ENCODE results near the gene PCNP. TPM values are rescaled to one million over a fixed set of nuclear protein-coding genes. Genes with fewer than 3 reads are reported as not detected.

PCNP gene
- total RNA-seq, 3 donors from 2014 or later: 96.2 to 127 (median 120) TPM

GRCh38 chr3:101567528-101568317 is 6.3 kb upstream of the PCNP start:
- Histone ChIP-seq H3K4me1 (peaks cover 0 to 7% of the 10 kb centered on the region in 2 donors), H3K4me3 (no peak overlapping the region), H3K27me3 (no peaks in the 10 kb centered on the region), H3K36me3 (no peaks in the 10 kb centered on the region), H3K9me3 (no peaks in the 10 kb centered on the region), H3K27ac (no peak overlapping the region)
- TF ChIP-seq POLR2A (IDR thresholded peaks at IDR 0.05) (no peak), CTCF (IDR thresholded peaks at IDR 0.05) (no peak), POLR2AphosphoS5 (IDR thresholded peaks at IDR 0.05) (no peak)
- DNase-seq (ENCODE audit: low spot score in 2 of 2): no peak
- intact Hi-C loops (cut with DNase I; ENCODE audit: low total_unique reads): no loop called here

DNA sequence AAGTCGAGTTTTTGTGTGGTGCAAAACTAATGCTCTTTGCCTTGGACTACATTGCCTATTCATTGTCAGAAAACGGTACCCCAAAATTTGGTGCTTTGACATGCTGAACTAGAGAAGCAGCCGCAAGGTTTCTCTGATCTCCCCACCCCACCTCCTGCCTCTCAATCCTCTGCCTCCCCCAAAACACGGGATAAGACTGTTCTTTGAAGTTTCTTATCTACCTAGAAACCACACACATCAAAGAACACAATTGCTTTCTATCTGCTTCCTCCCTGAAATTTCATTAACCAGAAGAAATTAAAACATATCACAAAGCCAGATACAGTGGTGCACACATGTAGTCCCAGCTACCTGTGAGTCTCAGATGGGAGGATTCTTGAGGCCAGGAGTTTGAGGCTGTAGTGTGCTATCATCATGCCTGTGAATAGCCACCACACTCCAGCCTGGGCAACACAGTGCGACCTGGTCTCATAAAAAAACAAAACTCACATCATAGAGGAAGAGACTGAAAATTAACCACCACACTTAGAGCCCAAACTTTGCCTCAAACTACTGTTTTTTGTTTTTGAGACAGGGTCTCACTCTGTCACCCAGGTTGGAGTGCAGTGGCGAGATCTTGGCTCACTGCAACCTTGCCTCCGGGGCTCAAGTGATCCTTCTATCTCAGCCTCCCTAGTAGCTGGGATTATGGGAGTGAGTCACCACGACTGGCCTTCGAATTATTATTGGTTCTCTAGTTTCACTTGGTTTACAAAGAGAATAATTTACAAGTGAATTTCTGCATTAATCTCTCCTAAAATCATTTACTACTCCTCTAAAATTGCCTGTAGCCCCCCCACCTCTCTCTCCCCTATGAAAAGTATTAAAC is 2.7 kb upstream of the PCNP start:
- DNase-seq (ENCODE audit: low spot score in 2 of 2): no peak
- peaks cover 0 to 6% of the 10 kb centered on the region in 2 donors for H3K4me1 ChIP-seq
- H3K27ac ChIP-seq: no peak overlapping the region
- TF ChIP-seq CTCF (IDR thresholded peaks at IDR 0.05): no peak
- TF ChIP-seq POLR2A (IDR thresholded peaks at IDR 0.05): no peak
- no peak for TF ChIP-seq POLR2AphosphoS5 (IDR thresholded peaks at IDR 0.05)
- H3K36me3 ChIP-seq: no peaks in the 10 kb centered on the region
- H3K4me3 ChIP-seq: no peak overlapping the region
- intact Hi-C loops (cut with DNase I; ENCODE audit: low total_unique reads): no loop called here
- H3K27me3 ChIP-seq: no peaks in the 10 kb centered on the region
- no peaks in the 10 kb centered on the region for H3K9me3 ChIP-seq

DNA sequence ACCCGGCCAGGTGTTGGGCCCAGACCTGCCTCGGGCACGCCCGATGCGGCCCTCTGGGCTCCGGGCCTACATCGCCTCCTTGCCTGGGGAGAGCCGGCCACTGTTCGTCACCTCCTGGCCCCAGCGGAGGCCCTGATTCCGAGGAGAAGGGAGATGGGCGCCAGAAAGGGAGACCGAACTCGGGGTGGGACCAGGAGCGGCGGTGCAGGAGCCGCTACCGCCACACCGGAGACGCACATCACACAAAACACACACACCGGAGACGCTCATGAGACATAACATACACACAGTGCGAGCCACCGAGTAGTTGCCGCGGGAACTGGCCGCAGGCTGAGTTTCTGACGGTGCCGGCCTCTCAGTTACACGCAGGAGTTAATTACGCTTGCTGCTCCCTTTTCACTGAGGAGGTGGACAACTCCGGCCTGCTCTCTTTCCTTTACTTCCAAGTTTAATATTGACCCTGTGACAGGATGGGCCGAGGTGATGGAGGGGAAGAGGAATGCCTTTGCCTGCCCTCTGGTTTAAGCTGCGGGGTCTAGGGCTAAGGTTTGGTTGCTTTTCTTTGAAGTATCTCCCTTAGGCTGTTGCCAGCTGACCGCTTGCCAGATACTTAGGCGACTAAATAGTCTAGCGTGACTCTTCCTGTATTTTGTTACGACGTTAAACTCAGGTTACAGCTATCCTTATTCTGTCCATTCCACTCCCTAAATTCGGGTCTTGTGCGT is 570 bp downstream of the PCNP start:
- intact Hi-C loops (cut with DNase I; ENCODE audit: low total_unique reads): no loop called here
- DNase-seq (ENCODE audit: low spot score in 2 of 2): peak; percentile 50 to 59
- Histone ChIP-seq H3K4me3 (peak overlapping the region; percentile 79 to 95 (median 88)), H3K9me3 (no peaks in the 10 kb centered on the region), H3K4me1 (peaks cover 0 to 15% of the 10 kb centered on the region in 2 donors), H3K27ac (peak overlapping the region; percentile 96 to 100), H3K36me3 (no peaks in the 10 kb centered on the region), H3K27me3 (no peaks in the 10 kb centered on the region)
- no peak for TF ChIP-seq CTCF (IDR thresholded peaks at IDR 0.05)
- TF ChIP-seq POLR2AphosphoS5 (IDR thresholded peaks at IDR 0.05): peak in 1 of 3 donors; percentile 30
- no peak for TF ChIP-seq POLR2A (IDR thresholded peaks at IDR 0.05)

- no peak for DNase-seq (ENCODE audit: low spot score in 2 of 2)
- Histone ChIP-seq H3K27ac (no peak overlapping the region), H3K27me3 (no peaks in the 10 kb centered on the region), H3K36me3 (no peaks in the 10 kb centered on the region), H3K9me3 (no peaks in the 10 kb centered on the region), H3K4me3 (no peak overlapping the region), H3K4me1 (peaks cover 0 to 22% of the 10 kb centered on the region in 2 donors)
- intact Hi-C loops (cut with DNase I; ENCODE audit: low total_unique reads): no loop called here
- TF ChIP-seq POLR2A (IDR thresholded peaks at IDR 0.05) (no peak), POLR2AphosphoS5 (IDR thresholded peaks at IDR 0.05) (no peak), CTCF (IDR thresholded peaks at IDR 0.05) (no peak)
Measured at GRCh38 chr3:101577286-101577685, 3.3 kb downstream of the PCNP start.

Data from breast epithelium (tissue), 4 donors.